Smooth muscle cell of the umbilical artery (primary cell): ENCODE data around the gene MTMR11. TPM values are rescaled to one million over a fixed set of nuclear protein-coding genes. Genes with fewer than 3 reads are reported as not detected.

Source experiments
- total RNA-seq: library from RNA; depleted of rRNA; stranded (reverse); fragments of >200 nt; gene quantifications from 2 replicates; pipeline ENCODE4 v1.2.3, GENCODE V29; 2014

MTMR11 gene
- total RNA-seq = 3.9 and 4.8 TPM in 2 replicates

GRCh38 chr1:149936170-149936991, at the start of gene MTMR11:
Gene MTMR11 (minus strand): TSS chr1:149936879. CDS start chr1:149936647, 232 bp downstream.

GRCh38 chr1:149927563-149928400, 8.9 kb downstream of the MTMR11 start, which contains the start of gene SF3B4:
Gene SF3B4 (minus strand): TSS chr1:149927803. CDS start chr1:149927759, 44 bp downstream.

GRCh38 chr1:149917571-149918144, 19.0 kb downstream of the MTMR11 start, which contains the start of gene SV2A:
Gene SV2A (minus strand): TSS chr1:149917844. CDS start chr1:149913840, 4,004 bp downstream.

GRCh38 chr1:149899460-149900284, 37.0 kb downstream of the MTMR11 start, which contains the start of gene BOLA1:
Gene BOLA1 (plus strand): TSS chr1:149899568. CDS start chr1:149900060, 492 bp downstream.

Other genes starting within 250 kb of the MTMR11 start
- not detected in 2 replicates for gene FCGR1A, start 154.2 kb downstream of the MTMR11 start, total RNA-seq
- 7.7 and 7.9 TPM in 2 replicates for gene BOLA1, start 37.3 kb downstream of the MTMR11 start, total RNA-seq
- gene SV2A, start 19.0 kb downstream of the MTMR11 start, total RNA-seq = 15.4 and 26.3 TPM in 2 replicates
- gene SF3B4, start 9.1 kb downstream of the MTMR11 start, total RNA-seq = 7.7 and 16.6 TPM in 2 replicates
- 13.1 and 28.8 TPM in 2 replicates for gene OTUD7B, start 73.8 kb upstream of the MTMR11 start, total RNA-seq
- 43.6 and 43.7 TPM in 2 replicates for gene VPS45, start 130.9 kb upstream of the MTMR11 start, total RNA-seq
- gene PLEKHO1, start 213.0 kb upstream of the MTMR11 start, total RNA-seq = 38.6 and 49.7 TPM in 2 replicates